Vagina (tissue), 2 donors: ENCODE measurements around the gene SEMA3B. TPM values are rescaled to one million over a fixed set of nuclear protein-coding genes. Genes with fewer than 3 reads are reported as not detected.
A peak's percentile ranks its signal among the peaks of the same experiment; 100 is the strongest.

Experiments used
- DNase-seq, 2 donors: peaks; one replicate each; pipeline ENCODE4 v3.0.0-alpha.2; 2017; ENCODE audit errors: extremely low spot score in 2 of 2
- H3K27ac ChIP-seq: fragments of 200-600 bp; sonication (generic); one replicate; pipeline ENCODE4 v1.5.1; 2019
- H3K27me3 ChIP-seq: fragments of 200-600 bp; sonication (generic); one replicate; pipeline ENCODE4 v1.5.1; 2019
- H3K36me3 ChIP-seq, 2 donors: fragments of 200-600 bp; sonication (generic); one replicate each; pipeline ENCODE4 v1.5.1; 2017 to 2019
- H3K4me1 ChIP-seq: fragments of 200-600 bp; sonication (generic); one replicate; pipeline ENCODE4 v1.5.1; 2019
- H3K4me3 ChIP-seq, 2 donors: fragments of 200-600 bp; sonication (generic); 1 replicate in 1 of 2; 2 replicates in 1 of 2; pipeline ENCODE4 v1.5.1; 2016 to 2019
- H3K9me3 ChIP-seq: fragments of 200-600 bp; sonication (generic); one replicate; pipeline ENCODE4 v1.5.1; 2019
- CTCF ChIP-seq, 3 experiments: fragments of 450-650 bp in 2 of 3; fragments of 200-600 bp in 1 of 3; sonication (generic) in 1 of 3; IDR thresholded peaks; one replicate each; pipeline ENCODE4 v1.5.1; 2017 to 2019; ENCODE audit warnings: antibody characterized with exemption in 3 of 3, mild to moderate bottlenecking in 2 of 3, moderate library complexity in 2 of 3
- POLR2A ChIP-seq, 2 donors: fragments of 450-650 bp; IDR thresholded peaks; one replicate each; pipeline ENCODE4 v1.6.1; 2017; ENCODE audit warnings: antibody characterized with exemption in 2 of 2, mild to moderate bottlenecking in 2 of 2, moderate library complexity in 2 of 2
- POLR2AphosphoS5 ChIP-seq, 2 donors: sonication (generic); formaldehyde crosslinking; IDR thresholded peaks; one replicate each; pipeline ENCODE4 v1.9.0; 2017; ENCODE audit warnings: antibody characterized with exemption in 2 of 2, mild to moderate bottlenecking in 2 of 2, low read depth in 1 of 2; ENCODE audit not compliant: insufficient read depth in 1 of 2
- intact Hi-C: fragments of 100-400 bp; cut with DNase I; formaldehyde crosslinking; loops from one replicate; pipeline ENCODE4 v1.15.1; 2023
- total RNA-seq: library from RNA; depleted of rRNA; stranded (reverse); fragments of >200 nt; gene quantifications from one replicate; pipeline ENCODE4 v1.2.3, GENCODE V29; 2016

Gene SEMA3B
- total RNA-seq, 1 donor from 2014 or later: 32.9 TPM

DNA sequence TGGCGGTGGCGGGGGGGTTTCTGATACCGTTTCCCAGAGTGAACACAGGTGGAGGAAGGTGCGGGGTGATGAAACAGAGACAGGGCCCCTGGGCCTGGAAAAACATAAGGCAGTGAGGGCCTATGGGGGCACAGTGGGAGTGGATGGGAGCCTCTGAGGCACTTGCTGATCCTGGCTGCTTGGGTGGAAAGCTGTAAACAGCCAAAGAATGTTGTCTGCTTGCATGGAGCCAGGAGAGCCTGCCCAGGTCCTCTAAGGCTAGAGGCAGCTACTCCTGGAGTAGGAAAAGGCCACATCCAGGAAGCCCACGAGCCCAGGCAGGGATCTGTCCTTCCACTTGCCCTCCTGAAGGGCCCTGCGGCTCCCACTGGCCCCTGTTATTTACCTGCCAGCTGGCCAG lies 2.9 kb upstream of the SEMA3B start:
- intact Hi-C loops: no loop called here
- H3K36me3 ChIP-seq: no peaks in the 10 kb centered on the region
- no peak for DNase-seq
- TF ChIP-seq CTCF (IDR thresholded peaks at IDR 0.05) (no peak), POLR2A (IDR thresholded peaks at IDR 0.05) (no peak), POLR2AphosphoS5 (IDR thresholded peaks at IDR 0.05; ENCODE audit: insufficient read depth in 1 of 2, low read depth in 1 of 2) (no peak)
- H3K9me3 ChIP-seq: no peaks in the 10 kb centered on the region
- peak overlapping the region; percentile 98 for H3K27ac ChIP-seq
- H3K27me3 ChIP-seq: no peaks in the 10 kb centered on the region
- H3K4me3 ChIP-seq: no peak overlapping the region
- peaks cover 86% of the 10 kb centered on the region for H3K4me1 ChIP-seq

GRCh38 chr3:50266836-50267235 lies 2.1 kb upstream of the SEMA3B start:
- peaks cover 86% of the 10 kb centered on the region for H3K4me1 ChIP-seq
- TF ChIP-seq POLR2AphosphoS5 (IDR thresholded peaks at IDR 0.05; ENCODE audit: insufficient read depth in 1 of 2, low read depth in 1 of 2) (no peak), CTCF (IDR thresholded peaks at IDR 0.05) (no peak), POLR2A (IDR thresholded peaks at IDR 0.05) (no peak)
- H3K27me3 ChIP-seq: no peaks in the 10 kb centered on the region
- no peaks in the 10 kb centered on the region for H3K9me3 ChIP-seq
- peak overlapping the region; percentile 98 for H3K27ac ChIP-seq
- peak overlapping the region; percentile 37 to 46 for H3K4me3 ChIP-seq
- no peak for DNase-seq
- no peaks in the 10 kb centered on the region for H3K36me3 ChIP-seq
- intact Hi-C loops: no loop called here

- no peaks in the 10 kb centered on the region for H3K9me3 ChIP-seq
- H3K27ac ChIP-seq: peak overlapping the region; percentile 98
- peaks cover 90% of the 10 kb centered on the region for H3K4me1 ChIP-seq
- peak; percentile 45 to 83 for TF ChIP-seq POLR2AphosphoS5 (IDR thresholded peaks at IDR 0.05; ENCODE audit: insufficient read depth in 1 of 2, low read depth in 1 of 2)
- TF ChIP-seq POLR2A (IDR thresholded peaks at IDR 0.05): no peak
- TF ChIP-seq CTCF (IDR thresholded peaks at IDR 0.05): no peak
- intact Hi-C loops: no loop called here
- DNase-seq: no peak
- H3K4me3 ChIP-seq: peak overlapping the region; percentile 37 to 46
- H3K27me3 ChIP-seq: no peaks in the 10 kb centered on the region
- no peaks in the 10 kb centered on the region for H3K36me3 ChIP-seq
Observed at GRCh38 chr3:50267280-50267913, 1.6 kb upstream of the SEMA3B start.

DNA sequence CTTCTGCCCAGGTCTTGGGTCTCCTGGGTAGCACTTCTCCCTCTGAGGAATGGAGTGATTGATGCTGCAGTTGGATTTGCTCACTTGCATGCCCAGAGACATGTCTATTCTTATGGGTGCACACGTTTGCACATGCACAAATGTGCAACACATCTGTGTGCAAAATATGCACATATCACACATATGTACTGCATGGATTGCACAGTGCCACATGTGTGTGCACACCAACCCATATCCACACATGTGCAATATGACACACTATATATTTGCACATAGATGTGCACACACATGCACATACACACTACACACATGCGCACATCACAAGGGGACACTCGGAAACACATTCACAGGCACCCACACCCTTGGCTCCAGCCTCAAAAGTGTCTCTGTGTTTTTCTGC lies 671 bp upstream of the SEMA3B start:
- no peak for TF ChIP-seq POLR2A (IDR thresholded peaks at IDR 0.05)
- TF ChIP-seq POLR2AphosphoS5 (IDR thresholded peaks at IDR 0.05; ENCODE audit: insufficient read depth in 1 of 2, low read depth in 1 of 2): no peak
- no peak for TF ChIP-seq CTCF (IDR thresholded peaks at IDR 0.05)
- intact Hi-C loops: no loop called here
- Histone ChIP-seq H3K27me3 (no peaks in the 10 kb centered on the region), H3K9me3 (no peaks in the 10 kb centered on the region), H3K4me1 (peaks cover 98% of the 10 kb centered on the region), H3K36me3 (no peaks in the 10 kb centered on the region), H3K27ac (peak overlapping the region; percentile 98), H3K4me3 (peak overlapping the region; percentile 37 to 46)
- no peak for DNase-seq

- intact Hi-C loops: no loop called here
- H3K4me3 ChIP-seq: peak overlapping the region; percentile 37 to 40
Observed at GRCh38 chr3:50269460-50269859, 513 bp downstream of the SEMA3B start.

More at GRCh38 chr3:50269460-50269859, 513 bp downstream of the SEMA3B start:
- Histone ChIP-seq H3K27ac (peak overlapping the region; percentile 98), H3K4me1 (peaks cover 99% of the 10 kb centered on the region), H3K36me3 (no peaks in the 10 kb centered on the region), H3K27me3 (no peaks in the 10 kb centered on the region), H3K9me3 (no peaks in the 10 kb centered on the region)
- DNase-seq: no peak
- TF ChIP-seq POLR2A (IDR thresholded peaks at IDR 0.05): no peak
- TF ChIP-seq CTCF (IDR thresholded peaks at IDR 0.05): no peak
- TF ChIP-seq POLR2AphosphoS5 (IDR thresholded peaks at IDR 0.05; ENCODE audit: insufficient read depth in 1 of 2, low read depth in 1 of 2): no peak
